Head of caudate nucleus (tissue), 42 donors: ENCODE data around the gene TSKU.

ENCODE experiments used
- DNase-seq, 42 donors: peaks; one replicate each; pipeline versions ENCODE4 v3.0.0 to v3.0.0-alpha.2; 2020 to 2021; ENCODE audit warnings: mixed read lengths in 7 of 42
- intact Hi-C: fragments of 100-400 bp; cut with DNase I; formaldehyde crosslinking; loops from one replicate; pipeline ENCODE4 v1.15.0; 2022

Gene TSKU

GRCh38 chr11:76795936-76796441, 12.8 kb downstream of the TSKU start:
- intact Hi-C loops, result loop anchor here (5.0 kb wide), 1 partner anchor 59 kb away; no protein-coding TSS in a partner anchor
- DNase-seq, result peak in 1 of 42 donors; percentile 30

GRCh38 chr11:76796511-76797198, 13.5 kb downstream of the TSKU start:
- intact Hi-C loops, result loop anchor here (5.0 kb wide), 1 partner anchor 59 kb away; no protein-coding TSS in a partner anchor
- peak in 1 of 42 donors; percentile 32 for DNase-seq

GRCh38 chr11:76797341-76798201, 14.4 kb downstream of the TSKU start:
- intact Hi-C loops, result loop anchor here (5.0 kb wide), 1 partner anchor 60 kb away; no protein-coding TSS in a partner anchor
- DNase-seq, result peak in 1 of 42 donors; percentile 29

GRCh38 chr11:76798202-76798581, 15.0 kb downstream of the TSKU start:
- intact Hi-C loops, result loop anchor here (5.0 kb wide), 1 partner anchor 61 kb away; no protein-coding TSS in a partner anchor

GRCh38 chr11:76798671-76799065, 15.5 kb downstream of the TSKU start:
- DNase-seq, result peak in 1 of 42 donors; percentile 40
- intact Hi-C loops, result loop anchor here (5.0 kb wide), 1 partner anchor 61 kb away; no protein-coding TSS in a partner anchor

More at GRCh38 chr11:76798202-76798581, 15.0 kb downstream of the TSKU start:
- peak in 2 of 42 donors; percentile 30 to 34 for DNase-seq

- DNase-seq, result peak; percentile 53 to 92 (median 81)
- intact Hi-C loops, result loop anchor here (5.0 kb wide), 1 partner anchor 62 kb away; no protein-coding TSS in a partner anchor
Measured at GRCh38 chr11:76799066-76799804, 16.1 kb downstream of the TSKU start.

- DNase-seq, result peak in 3 of 42 donors; percentile 20 to 28 (median 22)
- intact Hi-C loops, result no loop called here
Measured at GRCh38 chr11:76800466-76801200, 17.5 kb downstream of the TSKU start.

- intact Hi-C loops, result no loop called here
- DNase-seq, result peak in 2 of 42 donors; percentile 21 to 32
Measured at GRCh38 chr11:76801225-76801624, 18.1 kb downstream of the TSKU start.

- DNase-seq, result no peak
- intact Hi-C loops, result no loop called here
Measured at GRCh38 chr11:76801736-76802135, 18.6 kb downstream of the TSKU start.

- DNase-seq, result peak in 2 of 42 donors; percentile 10 to 21
- intact Hi-C loops, result no loop called here
Measured at GRCh38 chr11:76802151-76802550, 19.0 kb downstream of the TSKU start.

- intact Hi-C loops, result no loop called here
- peak in 3 of 42 donors; percentile 16 to 33 (median 25) for DNase-seq
Measured at GRCh38 chr11:76802621-76803020, 19.5 kb downstream of the TSKU start.

GRCh38 chr11:76803023-76803422, 19.9 kb downstream of the TSKU start:
- intact Hi-C loops, result no loop called here
- DNase-seq, result peak in 2 of 42 donors; percentile 16 to 30

- peak in 3 of 42 donors; percentile 15 to 20 (median 18) for DNase-seq
Measured at GRCh38 chr11:76803811-76804600, 20.9 kb downstream of the TSKU start.

GRCh38 chr11:76805206-76805913, 22.2 kb downstream of the TSKU start:
- intact Hi-C loops, result no loop called here
- peak in 3 of 42 donors; percentile 13 to 33 (median 19) for DNase-seq

More at GRCh38 chr11:76803811-76804600, 20.9 kb downstream of the TSKU start:
- intact Hi-C loops, result no loop called here

GRCh38 chr11:76806131-76806530, 23.0 kb downstream of the TSKU start:
- peak in 4 of 42 donors; percentile 32 to 41 (median 34) for DNase-seq
- intact Hi-C loops, result loop anchor here (2.0 kb wide), 1 partner anchor 115 kb away; no protein-coding TSS in a partner anchor

- intact Hi-C loops, result loop anchor here (2.0 kb wide), 1 partner anchor 114 kb away; no protein-coding TSS in a partner anchor
- DNase-seq, result peak in 2 of 42 donors; percentile 12 to 14
Measured at GRCh38 chr11:76806608-76807205, 23.6 kb downstream of the TSKU start.
